Memory B cell (primary cell): Measurements from ENCODE around the gene PLEKHG1.
A peak's percentile ranks its signal among the peaks of the same experiment; 100 is the strongest.

Experiments used
- ATAC-seq: fragments of 150-1000 bp; cut with Tn5 transposase; 2 replicates; pipeline ENCODE4 v1.10.0; 2021; ENCODE audit warnings: low read depth, mild to moderate bottlenecking, moderate library complexity
- DNase-seq, 2 donors: peaks; one replicate each; pipeline ENCODE4 v3.0.0; 2022; ENCODE audit warnings: low spot score in 2 of 2
- H3K27ac Mint-ChIP-seq: one replicate; pipeline ENCODE4 v1.8.0; 2022; ENCODE audit warnings: mild to moderate bottlenecking, moderate library complexity, mixed read lengths
- H3K27me3 Mint-ChIP-seq: one replicate; pipeline ENCODE4 v1.8.0; 2022; ENCODE audit warnings: mixed read lengths
- H3K36me3 Mint-ChIP-seq: one replicate; pipeline ENCODE4 v1.8.0; 2022; ENCODE audit warnings: mild to moderate bottlenecking, mixed read lengths
- H3K4me1 Mint-ChIP-seq: one replicate; pipeline ENCODE4 v1.8.0; 2022; ENCODE audit warnings: mixed read lengths
- H3K4me3 Mint-ChIP-seq: one replicate; pipeline ENCODE4 v1.8.0; 2022; ENCODE audit warnings: mild to moderate bottlenecking, moderate library complexity, mixed read lengths
- H3K9me3 Mint-ChIP-seq: one replicate; pipeline ENCODE4 v1.8.0; 2022; ENCODE audit warnings: mixed read lengths

PLEKHG1 gene

GRCh38 chr6:150599199-150600009, at the start of gene PLEKHG1:
TSS of gene PLEKHG1 (plus strand) at chr6:150599885. CDS start at chr6:150733682, 133,797 bp downstream.
- H3K27me3 Mint-ChIP-seq = no peaks in the 10 kb centered on the region
- H3K4me3 Mint-ChIP-seq = peak within 1 kb of the TSS; percentile 96
- H3K9me3 Mint-ChIP-seq = no peaks in the 10 kb centered on the region
- ATAC-seq (peak; percentile 55), DNase-seq (peak; percentile 81 to 88)
- peak within 1 kb of the TSS; percentile 100 for H3K27ac Mint-ChIP-seq
- peaks cover 42% of the 10 kb centered on the region for H3K4me1 Mint-ChIP-seq
- no peaks in the 10 kb centered on the region for H3K36me3 Mint-ChIP-seq

GRCh38 chr6:150550244-150550643, 49.4 kb upstream of the PLEKHG1 start:
- H3K27ac Mint-ChIP-seq = no peak overlapping the region
- H3K4me3 Mint-ChIP-seq = no peak overlapping the region
- ATAC-seq (no peak), DNase-seq (no peak)
- H3K36me3 Mint-ChIP-seq = peaks cover 1% of the 10 kb centered on the region
- peaks cover 1% of the 10 kb centered on the region for H3K9me3 Mint-ChIP-seq
- peaks cover 5% of the 10 kb centered on the region for H3K27me3 Mint-ChIP-seq
- H3K4me1 Mint-ChIP-seq = no peaks in the 10 kb centered on the region

GRCh38 chr6:150557043-150557599, 42.6 kb upstream of the PLEKHG1 start:
- H3K4me1 Mint-ChIP-seq = no peaks in the 10 kb centered on the region
- no peak for ATAC-seq

GRCh38 chr6:150560004-150560883, 39.4 kb upstream of the PLEKHG1 start:
- peaks cover 7% of the 10 kb centered on the region for H3K9me3 Mint-ChIP-seq
- H3K4me3 Mint-ChIP-seq = no peak overlapping the region
- no peak for ATAC-seq
- H3K27me3 Mint-ChIP-seq = peaks cover 10% of the 10 kb centered on the region
- H3K36me3 Mint-ChIP-seq = peaks cover 5% of the 10 kb centered on the region
- H3K27ac Mint-ChIP-seq = no peak overlapping the region
- H3K4me1 Mint-ChIP-seq = no peaks in the 10 kb centered on the region
- DNase-seq = no peak

More at GRCh38 chr6:150557043-150557599, 42.6 kb upstream of the PLEKHG1 start:
- H3K4me3 Mint-ChIP-seq = no peak overlapping the region
- H3K9me3 Mint-ChIP-seq = peaks cover 7% of the 10 kb centered on the region
- no peak overlapping the region for H3K27ac Mint-ChIP-seq
- peaks cover 10% of the 10 kb centered on the region for H3K27me3 Mint-ChIP-seq
- H3K36me3 Mint-ChIP-seq = peaks cover 5% of the 10 kb centered on the region
- DNase-seq = no peak

GRCh38 chr6:150560884-150561219, 38.8 kb upstream of the PLEKHG1 start:
- Mint-ChIP-seq H3K4me1 (no peaks in the 10 kb centered on the region), H3K9me3 (peaks cover 7% of the 10 kb centered on the region), H3K27me3 (peaks cover 10% of the 10 kb centered on the region), H3K4me3 (no peak overlapping the region), H3K36me3 (peaks cover 5% of the 10 kb centered on the region), H3K27ac (no peak overlapping the region)
- no peak for ATAC-seq
- DNase-seq = no peak

GRCh38 chr6:150565945-150566344, 33.7 kb upstream of the PLEKHG1 start:
- ATAC-seq (no peak), DNase-seq (no peak)
- Mint-ChIP-seq H3K9me3 (no peaks in the 10 kb centered on the region), H3K27ac (no peak overlapping the region), H3K4me1 (no peaks in the 10 kb centered on the region), H3K36me3 (no peaks in the 10 kb centered on the region), H3K4me3 (no peak overlapping the region), H3K27me3 (peaks cover 9% of the 10 kb centered on the region)

- ATAC-seq (no peak), DNase-seq (no peak)
- H3K36me3 Mint-ChIP-seq = no peaks in the 10 kb centered on the region
- no peaks in the 10 kb centered on the region for H3K9me3 Mint-ChIP-seq
- no peaks in the 10 kb centered on the region for H3K4me1 Mint-ChIP-seq
- peaks cover 9% of the 10 kb centered on the region for H3K27me3 Mint-ChIP-seq
- no peak overlapping the region for H3K27ac Mint-ChIP-seq
- no peak overlapping the region for H3K4me3 Mint-ChIP-seq
These were observed 33.2 kb upstream of the PLEKHG1 start for GRCh38 chr6:150566486-150566885.

- Mint-ChIP-seq H3K4me3 (no peak overlapping the region), H3K27me3 (peaks cover 10% of the 10 kb centered on the region), H3K36me3 (no peaks in the 10 kb centered on the region), H3K9me3 (no peaks in the 10 kb centered on the region), H3K4me1 (peaks cover 1% of the 10 kb centered on the region), H3K27ac (no peak overlapping the region)
- ATAC-seq (no peak), DNase-seq (no peak)
These were observed 32.3 kb upstream of the PLEKHG1 start for GRCh38 chr6:150567380-150567779.

GRCh38 chr6:150567823-150568383, 31.8 kb upstream of the PLEKHG1 start:
- ATAC-seq (no peak), DNase-seq (no peak)
- Mint-ChIP-seq H3K4me1 (peaks cover 6% of the 10 kb centered on the region), H3K27ac (no peak overlapping the region), H3K4me3 (no peak overlapping the region), H3K36me3 (no peaks in the 10 kb centered on the region), H3K27me3 (peaks cover 14% of the 10 kb centered on the region), H3K9me3 (no peaks in the 10 kb centered on the region)

- DNase-seq (no peak), ATAC-seq (no peak)
- Mint-ChIP-seq H3K27ac (no peak overlapping the region), H3K4me3 (no peak overlapping the region), H3K4me1 (peaks cover 10% of the 10 kb centered on the region), H3K36me3 (no peaks in the 10 kb centered on the region), H3K9me3 (no peaks in the 10 kb centered on the region), H3K27me3 (peaks cover 15% of the 10 kb centered on the region)
These were observed 31.1 kb upstream of the PLEKHG1 start for GRCh38 chr6:150568560-150568959.

- Mint-ChIP-seq H3K27ac (no peak overlapping the region), H3K9me3 (no peaks in the 10 kb centered on the region), H3K4me3 (no peak overlapping the region), H3K27me3 (peaks cover 15% of the 10 kb centered on the region), H3K36me3 (no peaks in the 10 kb centered on the region), H3K4me1 (peaks cover 14% of the 10 kb centered on the region)
- ATAC-seq (no peak), DNase-seq (no peak)
These were observed 30.5 kb upstream of the PLEKHG1 start for GRCh38 chr6:150569161-150569560.

GRCh38 chr6:150573041-150573681, 26.5 kb upstream of the PLEKHG1 start:
- Mint-ChIP-seq H3K27ac (no peak overlapping the region), H3K9me3 (no peaks in the 10 kb centered on the region), H3K27me3 (peaks cover 27% of the 10 kb centered on the region), H3K4me3 (no peak overlapping the region), H3K4me1 (peaks cover 27% of the 10 kb centered on the region), H3K36me3 (no peaks in the 10 kb centered on the region)
- no peak for ATAC-seq
- DNase-seq = no peak

- Mint-ChIP-seq H3K4me3 (no peak overlapping the region), H3K27ac (no peak overlapping the region), H3K27me3 (peaks cover 20% of the 10 kb centered on the region), H3K36me3 (no peaks in the 10 kb centered on the region), H3K4me1 (peaks cover 27% of the 10 kb centered on the region), H3K9me3 (no peaks in the 10 kb centered on the region)
- DNase-seq (no peak), ATAC-seq (no peak)
These were observed 23.8 kb upstream of the PLEKHG1 start for GRCh38 chr6:150575836-150576235.
